ENCODE results near the gene LYG2. TPM values are rescaled to one million over a fixed set of nuclear protein-coding genes. Genes with fewer than 3 reads are reported as not detected.

The LYG2 gene
- total RNA-seq, 1 experiment from 2014 or later, result not detected

- Histone ChIP-seq H3K23ac (ENCODE audit: insufficient read length, low read depth, low read length) (no peak overlapping the region), H3K27me3 (ENCODE audit: insufficient read depth, low read length) (no peaks in the 10 kb centered on the region), H2AFZ (ENCODE audit: low read length) (no peak overlapping the region), H2BK15ac (ENCODE audit: low read depth, low read length) (no peak overlapping the region), H3K4ac (ENCODE audit: low read depth, low read length) (no peak overlapping the region), H3K9ac (ENCODE audit: extremely low read depth, insufficient read length, low read length) (no peak overlapping the region), H2BK120ac (ENCODE audit: low read depth, low read length, poor library complexity, severe bottlenecking) (no peak overlapping the region), H4K5ac (ENCODE audit: insufficient read length, low read depth, low read length) (no peak overlapping the region), H3K9me3 (ENCODE audit: control insufficient read depth, low read depth, low read length) (no peaks in the 10 kb centered on the region), H3K14ac (ENCODE audit: insufficient read depth, low read length) (no peak overlapping the region), H3K56ac (ENCODE audit: insufficient read length, low read depth, low read length) (no peak overlapping the region), H4K91ac (ENCODE audit: insufficient read length, low read depth, low read length) (no peak overlapping the region), H3K27ac (ENCODE audit: insufficient read length, low read depth, low read length) (no peak overlapping the region), H3K79me2 (ENCODE audit: insufficient read depth, low read length) (no peaks in the 10 kb centered on the region), H2AK5ac (ENCODE audit: insufficient read length, low read length) (no peak overlapping the region), H3K4me2 (ENCODE audit: insufficient read depth, insufficient read length, low read length) (no peak overlapping the region), H3K18ac (ENCODE audit: insufficient read length, low read depth, low read length) (no peak overlapping the region), H3K4me1 (ENCODE audit: insufficient read depth, low read length) (no peaks in the 10 kb centered on the region), H4K8ac (replicated peaks; ENCODE audit: insufficient read length, low read depth, low read length) (no peak overlapping the region), H2BK5ac (ENCODE audit: insufficient read length, low read length) (no peak overlapping the region), H2BK20ac (ENCODE audit: low read depth, low read length, poor library complexity, severe bottlenecking) (no peak overlapping the region), H4K20me1 (ENCODE audit: control insufficient read depth, insufficient read depth, insufficient read length) (no peaks in the 10 kb centered on the region), H3K79me1 (ENCODE audit: insufficient read depth, low read depth, low read length, poor library complexity, severe bottlenecking) (no peaks in the 10 kb centered on the region), H3K23me2 (ENCODE audit: insufficient read length, low read depth, low read length, poor library complexity, severe bottlenecking) (no peaks in the 10 kb centered on the region), H3T11ph (ENCODE audit: low read length) (no peak overlapping the region), H2BK12ac (ENCODE audit: insufficient read length, low read depth, low read length) (no peak overlapping the region)
- Mint-ChIP-seq H3K36me3 (ENCODE audit: insufficient read depth in 1 of 3, low read depth in 3 of 3) (peaks cover 16 to 23% (median 23%) of the 10 kb centered on the region in 3 experiments), H3K27me3 (ENCODE audit: low read depth) (peaks cover 2% of the 10 kb centered on the region; the same call in 1 of the 2 replicates), H3K4me3 (no peak overlapping the region), H3K27ac (no peak overlapping the region), H3K9me3 (peaks cover 45 to 48% of the 10 kb centered on the region in 2 experiments), H3K4me1 (peaks cover 2 to 6% of the 10 kb centered on the region in 2 experiments)
- DNase-seq, result no peak
- TF ChIP-seq, protein P1, sequence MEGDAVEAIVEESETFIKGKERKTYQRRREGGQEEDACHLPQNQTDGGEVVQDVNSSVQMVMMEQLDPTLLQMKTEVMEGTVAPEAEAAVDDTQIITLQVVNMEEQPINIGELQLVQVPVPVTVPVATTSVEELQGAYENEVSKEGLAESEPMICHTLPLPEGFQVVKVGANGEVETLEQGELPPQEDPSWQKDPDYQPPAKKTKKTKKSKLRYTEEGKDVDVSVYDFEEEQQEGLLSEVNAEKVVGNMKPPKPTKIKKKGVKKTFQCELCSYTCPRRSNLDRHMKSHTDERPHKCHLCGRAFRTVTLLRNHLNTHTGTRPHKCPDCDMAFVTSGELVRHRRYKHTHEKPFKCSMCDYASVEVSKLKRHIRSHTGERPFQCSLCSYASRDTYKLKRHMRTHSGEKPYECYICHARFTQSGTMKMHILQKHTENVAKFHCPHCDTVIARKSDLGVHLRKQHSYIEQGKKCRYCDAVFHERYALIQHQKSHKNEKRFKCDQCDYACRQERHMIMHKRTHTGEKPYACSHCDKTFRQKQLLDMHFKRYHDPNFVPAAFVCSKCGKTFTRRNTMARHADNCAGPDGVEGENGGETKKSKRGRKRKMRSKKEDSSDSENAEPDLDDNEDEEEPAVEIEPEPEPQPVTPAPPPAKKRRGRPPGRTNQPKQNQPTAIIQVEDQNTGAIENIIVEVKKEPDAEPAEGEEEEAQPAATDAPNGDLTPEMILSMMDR (conservative IDR thresholded peaks at IDR 0.05), result no peak
- no CpG with 5 or more reads among the region's 7 CpGs for WGBS (ENCODE audit: extremely low coverage, insufficient read length, low lambda C conversion rate)
Measured at GRCh38 chr2:99275882-99276281, 20.4 kb upstream of the LYG2 start.
